Measurements from ENCODE around the gene P2RY13. TPM values are rescaled to one million over a fixed set of nuclear protein-coding genes. Genes with fewer than 3 reads are reported as not detected.

The P2RY13 gene
- total RNA-seq, 1 experiment from 2014 or later: 0.97 TPM

- no peak for DNase-seq
- no peaks in the 10 kb centered on the region for H4K20me1 ChIP-seq (ENCODE audit: insufficient read depth, low read depth, low read length)
- no peaks in the 10 kb centered on the region for H3K36me3 ChIP-seq (ENCODE audit: insufficient read depth, low read length)
- no peak overlapping the region for H3K4me2 ChIP-seq (ENCODE audit: low read depth, low read length, poor library complexity, severe bottlenecking)
- H3K9me3 ChIP-seq (ENCODE audit: low read length): no peaks in the 10 kb centered on the region
- no peak overlapping the region for H3K9ac ChIP-seq (ENCODE audit: low read length)
- H3K9me2 ChIP-seq (replicated peaks; ENCODE audit: insufficient read depth, low read length): no peaks in the 10 kb centered on the region
- H3K4me1 ChIP-seq (ENCODE audit: low read length): 0 out of 2 replicates have a peak, but pooled peaks cover 3% of the 10 kb centered on the region
- H2AFZ ChIP-seq (ENCODE audit: low read length): no peak overlapping the region
- no peak overlapping the region for H3K27ac ChIP-seq (ENCODE audit: low read length)
- no peaks in the 10 kb centered on the region for H3K27me3 ChIP-seq (ENCODE audit: low read length)
- no peaks in the 10 kb centered on the region for H3K79me2 ChIP-seq (ENCODE audit: low read length)
- no peak overlapping the region for H3K4me3 ChIP-seq (ENCODE audit: low read length)
These were observed 27.6 kb upstream of the P2RY13 start for GRCh38 chr3:151356794-151357462.

DNA sequence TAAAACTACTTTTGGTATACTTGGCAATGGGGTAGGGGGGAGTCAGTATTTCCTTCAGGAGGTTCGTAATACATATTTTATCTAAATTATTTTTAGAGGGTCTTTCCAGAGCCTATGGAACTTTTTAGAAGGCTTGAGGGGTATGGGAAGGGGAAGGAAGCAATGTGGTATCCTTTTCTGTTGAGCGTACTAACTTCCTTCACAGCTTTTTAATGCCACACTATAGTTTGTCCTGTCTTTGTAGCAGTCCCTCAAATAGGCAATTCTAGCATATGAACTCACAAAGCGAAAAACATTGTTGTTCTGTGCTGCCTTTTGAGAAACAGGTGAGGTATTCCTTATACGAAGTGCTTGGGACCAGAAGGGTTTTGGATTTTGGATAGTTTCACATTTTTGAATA is 22.3 kb upstream of the P2RY13 start:
- Histone ChIP-seq H3K27ac (ENCODE audit: low read length) (no peak overlapping the region), H3K9me3 (ENCODE audit: low read length) (no peaks in the 10 kb centered on the region), H3K4me2 (ENCODE audit: low read depth, low read length, poor library complexity, severe bottlenecking) (no peak overlapping the region), H3K79me2 (ENCODE audit: low read length) (no peaks in the 10 kb centered on the region), H3K4me3 (ENCODE audit: low read length) (no peak overlapping the region), H3K9me2 (replicated peaks; ENCODE audit: insufficient read depth, low read length) (no peaks in the 10 kb centered on the region), H3K9ac (ENCODE audit: low read length) (no peak overlapping the region), H2AFZ (ENCODE audit: low read length) (no peak overlapping the region), H4K20me1 (ENCODE audit: insufficient read depth, low read depth, low read length) (no peaks in the 10 kb centered on the region), H3K4me1 (ENCODE audit: low read length) (peaks cover 9% of the 10 kb centered on the region; the same call in 1 of the 2 replicates), H3K27me3 (ENCODE audit: low read length) (no peaks in the 10 kb centered on the region), H3K36me3 (ENCODE audit: insufficient read depth, low read length) (no peaks in the 10 kb centered on the region)
- DNase-seq: no peak

DNA sequence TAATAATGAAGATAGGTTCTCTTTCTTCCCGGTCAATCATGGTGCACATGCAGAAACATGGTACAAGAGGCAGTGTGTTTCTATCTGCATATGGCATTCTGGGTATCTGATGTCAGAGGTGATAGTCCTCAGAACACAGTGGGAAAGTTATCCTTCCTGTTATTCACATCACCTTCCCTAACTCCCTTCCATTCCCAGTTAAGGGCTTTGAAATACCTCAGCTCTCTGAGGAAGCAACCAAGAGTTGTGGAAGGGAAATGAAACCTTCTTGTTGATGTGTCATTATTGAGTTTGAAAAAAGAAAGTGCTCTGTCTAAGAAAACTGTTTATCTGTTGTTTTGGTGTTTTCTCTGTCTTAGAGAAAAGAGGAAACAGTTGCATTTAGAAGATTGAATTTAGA is 21.9 kb upstream of the P2RY13 start:
- no peaks in the 10 kb centered on the region for H3K79me2 ChIP-seq (ENCODE audit: low read length)
- H4K20me1 ChIP-seq (ENCODE audit: insufficient read depth, low read depth, low read length): no peaks in the 10 kb centered on the region
- H3K9ac ChIP-seq (ENCODE audit: low read length): no peak overlapping the region
- no peaks in the 10 kb centered on the region for H3K36me3 ChIP-seq (ENCODE audit: insufficient read depth, low read length)
- no peak overlapping the region for H2AFZ ChIP-seq (ENCODE audit: low read length)
- peaks cover 9% of the 10 kb centered on the region; the same call in 1 of the 2 replicates for H3K4me1 ChIP-seq (ENCODE audit: low read length)
- no peak overlapping the region for H3K27ac ChIP-seq (ENCODE audit: low read length)
- no peaks in the 10 kb centered on the region for H3K27me3 ChIP-seq (ENCODE audit: low read length)
- no peak overlapping the region for H3K4me2 ChIP-seq (ENCODE audit: low read depth, low read length, poor library complexity, severe bottlenecking)
- no peak for DNase-seq
- H3K4me3 ChIP-seq (ENCODE audit: low read length): no peak overlapping the region
- no peaks in the 10 kb centered on the region for H3K9me3 ChIP-seq (ENCODE audit: low read length)
- H3K9me2 ChIP-seq (replicated peaks; ENCODE audit: insufficient read depth, low read length): no peaks in the 10 kb centered on the region

- no peaks in the 10 kb centered on the region for H3K36me3 ChIP-seq (ENCODE audit: insufficient read depth, low read length)
- no peaks in the 10 kb centered on the region for H4K20me1 ChIP-seq (ENCODE audit: insufficient read depth, low read depth, low read length)
- no peak overlapping the region for H3K27ac ChIP-seq (ENCODE audit: low read length)
- H3K9me3 ChIP-seq (ENCODE audit: low read length): no peaks in the 10 kb centered on the region
- H3K4me1 ChIP-seq (ENCODE audit: low read length): peaks cover 9% of the 10 kb centered on the region; the same call in 1 of the 2 replicates
- no peaks in the 10 kb centered on the region for H3K9me2 ChIP-seq (replicated peaks; ENCODE audit: insufficient read depth, low read length)
- no peak overlapping the region for H2AFZ ChIP-seq (ENCODE audit: low read length)
- no peaks in the 10 kb centered on the region for H3K27me3 ChIP-seq (ENCODE audit: low read length)
- DNase-seq: no peak
- no peaks in the 10 kb centered on the region for H3K79me2 ChIP-seq (ENCODE audit: low read length)
- no peak overlapping the region for H3K9ac ChIP-seq (ENCODE audit: low read length)
- no peak overlapping the region for H3K4me2 ChIP-seq (ENCODE audit: low read depth, low read length, poor library complexity, severe bottlenecking)
- no peak overlapping the region for H3K4me3 ChIP-seq (ENCODE audit: low read length)
These were observed 21.3 kb upstream of the P2RY13 start for GRCh38 chr3:151350656-151351055.

GRCh38 chr3:151347432-151347831 is 18.1 kb upstream of the P2RY13 start:
- Histone ChIP-seq H3K4me2 (ENCODE audit: low read depth, low read length, poor library complexity, severe bottlenecking) (no peak overlapping the region), H3K9ac (ENCODE audit: low read length) (no peak overlapping the region), H2AFZ (ENCODE audit: low read length) (no peak overlapping the region), H3K9me2 (replicated peaks; ENCODE audit: insufficient read depth, low read length) (no peaks in the 10 kb centered on the region), H3K4me3 (ENCODE audit: low read length) (no peak overlapping the region), H3K27ac (ENCODE audit: low read length) (no peak overlapping the region), H4K20me1 (ENCODE audit: insufficient read depth, low read depth, low read length) (no peaks in the 10 kb centered on the region), H3K27me3 (ENCODE audit: low read length) (no peaks in the 10 kb centered on the region; the same call in 1 of the 2 replicates), H3K4me1 (ENCODE audit: low read length) (peaks cover 6% of the 10 kb centered on the region; the same call in 1 of the 2 replicates), H3K9me3 (ENCODE audit: low read length) (no peaks in the 10 kb centered on the region), H3K36me3 (ENCODE audit: insufficient read depth, low read length) (no peaks in the 10 kb centered on the region), H3K79me2 (ENCODE audit: low read length) (no peaks in the 10 kb centered on the region)
- DNase-seq: no peak

DNA sequence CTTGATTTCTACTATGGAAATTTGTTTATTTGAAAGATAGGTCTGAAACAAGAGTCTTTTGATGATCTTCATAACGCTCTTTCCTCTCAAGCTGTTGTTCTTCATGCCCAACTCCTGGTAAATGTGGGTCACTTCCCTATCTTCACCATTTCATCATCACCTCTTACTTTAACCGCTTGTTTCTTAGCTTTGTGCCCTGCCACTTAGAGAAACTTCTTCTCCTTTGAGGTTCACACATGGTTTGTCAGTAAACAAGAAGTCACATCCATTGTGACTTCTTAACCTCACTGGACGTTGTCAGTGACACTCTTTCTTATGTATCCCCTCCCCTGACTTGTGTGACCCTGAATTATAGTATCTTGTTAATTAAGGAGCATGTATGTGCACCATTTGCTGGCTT is 16.9 kb upstream of the P2RY13 start:
- H3K4me2 ChIP-seq (ENCODE audit: low read depth, low read length, poor library complexity, severe bottlenecking): peak overlapping the region; percentile 16
- H3K9me2 ChIP-seq (replicated peaks; ENCODE audit: insufficient read depth, low read length): no peaks in the 10 kb centered on the region
- DNase-seq: no peak
- H2AFZ ChIP-seq (ENCODE audit: low read length): no peak overlapping the region
- no peaks in the 10 kb centered on the region; the same call in 1 of the 2 replicates for H3K27me3 ChIP-seq (ENCODE audit: low read length)
- H3K4me3 ChIP-seq (ENCODE audit: low read length): no peak overlapping the region
- no peak overlapping the region for H3K27ac ChIP-seq (ENCODE audit: low read length)
- no peaks in the 10 kb centered on the region for H3K36me3 ChIP-seq (ENCODE audit: insufficient read depth, low read length)
- H4K20me1 ChIP-seq (ENCODE audit: insufficient read depth, low read depth, low read length): no peaks in the 10 kb centered on the region
- H3K4me1 ChIP-seq (ENCODE audit: low read length): peaks cover 3% of the 10 kb centered on the region; the same call in 1 of the 2 replicates
- no peaks in the 10 kb centered on the region for H3K79me2 ChIP-seq (ENCODE audit: low read length)
- no peaks in the 10 kb centered on the region for H3K9me3 ChIP-seq (ENCODE audit: low read length)
- H3K9ac ChIP-seq (ENCODE audit: low read length): no peak overlapping the region

GRCh38 chr3:151345859-151346258 is 16.5 kb upstream of the P2RY13 start:
- DNase-seq: no peak
- H3K9ac ChIP-seq (ENCODE audit: low read length): no peak overlapping the region
- peak overlapping the region; percentile 16 for H3K4me2 ChIP-seq (ENCODE audit: low read depth, low read length, poor library complexity, severe bottlenecking)
- H3K9me3 ChIP-seq (ENCODE audit: low read length): no peaks in the 10 kb centered on the region
- no peaks in the 10 kb centered on the region for H3K36me3 ChIP-seq (ENCODE audit: insufficient read depth, low read length)
- H3K79me2 ChIP-seq (ENCODE audit: low read length): no peaks in the 10 kb centered on the region
- H2AFZ ChIP-seq (ENCODE audit: low read length): no peak overlapping the region
- H3K27ac ChIP-seq (ENCODE audit: low read length): no peak overlapping the region
- no peaks in the 10 kb centered on the region for H3K9me2 ChIP-seq (replicated peaks; ENCODE audit: insufficient read depth, low read length)
- H3K4me3 ChIP-seq (ENCODE audit: low read length): no peak overlapping the region
- H4K20me1 ChIP-seq (ENCODE audit: insufficient read depth, low read depth, low read length): no peaks in the 10 kb centered on the region
- no peaks in the 10 kb centered on the region for H3K4me1 ChIP-seq (ENCODE audit: low read length)
- no peaks in the 10 kb centered on the region; the same call in 1 of the 2 replicates for H3K27me3 ChIP-seq (ENCODE audit: low read length)

DNA sequence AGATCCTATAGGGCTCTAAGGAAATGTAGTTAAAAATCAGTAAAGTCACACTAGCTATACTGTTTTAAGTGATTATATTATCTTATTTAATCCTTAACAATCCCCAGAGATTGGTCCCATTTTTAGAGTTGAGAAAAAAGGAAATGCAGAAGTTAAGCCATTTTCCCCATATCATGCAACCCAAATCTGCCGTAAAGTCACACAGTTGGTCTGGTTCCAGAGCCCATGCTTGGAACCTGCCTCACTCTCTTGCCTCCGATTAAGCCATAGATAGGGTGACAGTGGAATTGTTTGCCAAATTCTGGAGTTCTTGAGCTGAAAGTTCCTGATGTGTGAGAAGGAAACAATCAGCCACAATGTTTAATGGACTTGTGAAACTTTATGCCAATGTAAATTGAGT is 2.3 kb upstream of the P2RY13 start:
- no peaks in the 10 kb centered on the region for H3K27me3 ChIP-seq (ENCODE audit: low read length)
- no peak overlapping the region for H3K4me2 ChIP-seq (ENCODE audit: low read depth, low read length, poor library complexity, severe bottlenecking)

More for the DNA sequence above, 2.3 kb upstream of the P2RY13 start:
- no peak overlapping the region for H2AFZ ChIP-seq (ENCODE audit: low read length)
- no peak overlapping the region for H3K4me3 ChIP-seq (ENCODE audit: low read length)
- H3K9me2 ChIP-seq (replicated peaks; ENCODE audit: insufficient read depth, low read length): no peaks in the 10 kb centered on the region
- no peaks in the 10 kb centered on the region for H3K79me2 ChIP-seq (ENCODE audit: low read length)
- no peaks in the 10 kb centered on the region for H4K20me1 ChIP-seq (ENCODE audit: insufficient read depth, low read depth, low read length)
- no peaks in the 10 kb centered on the region for H3K36me3 ChIP-seq (ENCODE audit: insufficient read depth, low read length)
- H3K9ac ChIP-seq (ENCODE audit: low read length): no peak overlapping the region
- H3K4me1 ChIP-seq (ENCODE audit: low read length): peaks cover 37% of the 10 kb centered on the region
- H3K9me3 ChIP-seq (ENCODE audit: low read length): no peaks in the 10 kb centered on the region
- no peak overlapping the region for H3K27ac ChIP-seq (ENCODE audit: low read length)
- no peak for DNase-seq
